Tibial artery (tissue), 4 donors: ENCODE measurements around the gene DHRS7.

Source experiments
- DNase-seq, 2 donors: peaks; one replicate each; pipeline ENCODE4 v3.0.0-alpha.2; 2019
- H3K27ac ChIP-seq, 2 donors: fragments of 200-600 bp; sonication (generic) in 1 of 2; 1 replicate in 1 of 2; 2 replicates in 1 of 2; pipeline ENCODE4 v1.5.1; 2018 to 2019; ENCODE audit warnings: mild to moderate bottlenecking in 1 of 2
- H3K27me3 ChIP-seq, 2 donors: fragments of 200-600 bp; sonication (generic) in 1 of 2; one replicate each; pipeline versions ENCODE4 v1.5.1 to v1.6.0; 2016 to 2019
- H3K36me3 ChIP-seq, 3 donors: fragments of 200-600 bp; sonication (generic) in 2 of 3; one replicate each; pipeline ENCODE4 v1.5.1; 2016 to 2019; ENCODE audit warnings: mild to moderate bottlenecking in 2 of 3
- H3K4me1 ChIP-seq, 4 donors: fragments of 200-600 bp; sonication (generic) in 2 of 4; 1 replicate in 3 of 4; 2 replicates in 1 of 4; pipeline ENCODE4 v1.5.1; 2016 to 2019
- H3K4me3 ChIP-seq, 2 donors: fragments of 200-600 bp; sonication (generic) in 1 of 2; 1 replicate in 1 of 2; 2 replicates in 1 of 2; pipeline ENCODE4 v1.5.1; 2018 to 2019; ENCODE audit warnings: mild to moderate bottlenecking in 2 of 2
- H3K9me3 ChIP-seq, 3 donors: fragments of 200-600 bp; sonication (generic) in 1 of 3; one replicate each; pipeline ENCODE4 v1.5.1; 2016 to 2019
- intact Hi-C: fragments of 100-400 bp; cut with DNase I; formaldehyde crosslinking; loops from one replicate; pipeline ENCODE4 v1.15.0; 2023; ENCODE audit warnings: low total_unique reads
- TF ChIP-seq, protein P1 (sequence below), 2 experiments: fragments of 200-600 bp in 1 of 2; fragments of 450-650 bp in 1 of 2; IDR thresholded peaks; one replicate each; pipeline ENCODE4 v1.5.1; 2017 to 2019; ENCODE audit warnings: antibody characterized with exemption in 2 of 2, mild to moderate bottlenecking in 1 of 2, moderate library complexity in 1 of 2

Gene DHRS7

DNA sequence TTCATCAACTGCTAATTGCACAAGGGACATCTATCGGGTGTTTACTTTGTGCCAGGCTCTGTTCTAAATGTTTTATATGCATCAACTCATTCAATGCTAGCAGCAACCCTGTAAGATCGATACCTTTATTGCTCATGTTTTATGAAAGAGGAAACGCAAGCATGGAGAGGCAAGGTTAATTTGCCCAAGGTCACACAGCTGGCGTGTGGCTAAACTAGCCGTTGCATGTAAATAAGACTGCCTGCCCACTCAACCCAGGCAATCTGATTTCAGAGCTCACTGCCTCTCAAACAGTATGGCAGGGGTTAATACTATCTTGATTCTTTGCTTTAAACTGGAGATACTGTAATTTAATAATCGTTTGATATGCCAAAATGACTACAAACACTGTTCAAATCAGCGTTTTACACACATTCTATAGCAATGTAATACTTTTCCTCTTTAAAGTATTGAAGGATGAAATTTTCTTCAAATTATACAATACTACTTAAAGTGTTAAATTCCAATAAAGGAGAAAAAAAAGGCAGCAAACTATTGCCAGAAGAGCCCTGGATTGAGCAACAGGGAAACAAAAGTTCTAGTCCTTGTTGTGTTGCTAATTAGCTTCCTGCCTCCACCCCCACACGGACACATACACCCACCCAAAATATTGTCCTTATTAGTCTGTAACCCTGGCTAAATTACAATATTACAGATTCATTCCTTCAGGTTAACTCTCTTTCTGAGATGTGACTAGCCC, 39.1 kb upstream of the DHRS7 start:
- Histone ChIP-seq H3K27me3 (peaks cover 0 to 3% of the 10 kb centered on the region in 2 donors), H3K4me1 (no peaks in the 10 kb centered on the region), H3K27ac (no peak overlapping the region), H3K9me3 (no peaks in the 10 kb centered on the region), H3K36me3 (peaks cover 0 to 4% (median 0%) of the 10 kb centered on the region in 3 donors), H3K4me3 (no peak overlapping the region)
- intact Hi-C loops = no loop called here
- TF ChIP-seq, protein P1, sequence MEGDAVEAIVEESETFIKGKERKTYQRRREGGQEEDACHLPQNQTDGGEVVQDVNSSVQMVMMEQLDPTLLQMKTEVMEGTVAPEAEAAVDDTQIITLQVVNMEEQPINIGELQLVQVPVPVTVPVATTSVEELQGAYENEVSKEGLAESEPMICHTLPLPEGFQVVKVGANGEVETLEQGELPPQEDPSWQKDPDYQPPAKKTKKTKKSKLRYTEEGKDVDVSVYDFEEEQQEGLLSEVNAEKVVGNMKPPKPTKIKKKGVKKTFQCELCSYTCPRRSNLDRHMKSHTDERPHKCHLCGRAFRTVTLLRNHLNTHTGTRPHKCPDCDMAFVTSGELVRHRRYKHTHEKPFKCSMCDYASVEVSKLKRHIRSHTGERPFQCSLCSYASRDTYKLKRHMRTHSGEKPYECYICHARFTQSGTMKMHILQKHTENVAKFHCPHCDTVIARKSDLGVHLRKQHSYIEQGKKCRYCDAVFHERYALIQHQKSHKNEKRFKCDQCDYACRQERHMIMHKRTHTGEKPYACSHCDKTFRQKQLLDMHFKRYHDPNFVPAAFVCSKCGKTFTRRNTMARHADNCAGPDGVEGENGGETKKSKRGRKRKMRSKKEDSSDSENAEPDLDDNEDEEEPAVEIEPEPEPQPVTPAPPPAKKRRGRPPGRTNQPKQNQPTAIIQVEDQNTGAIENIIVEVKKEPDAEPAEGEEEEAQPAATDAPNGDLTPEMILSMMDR (IDR thresholded peaks at IDR 0.05) = no peak
- no peak for DNase-seq

DNA sequence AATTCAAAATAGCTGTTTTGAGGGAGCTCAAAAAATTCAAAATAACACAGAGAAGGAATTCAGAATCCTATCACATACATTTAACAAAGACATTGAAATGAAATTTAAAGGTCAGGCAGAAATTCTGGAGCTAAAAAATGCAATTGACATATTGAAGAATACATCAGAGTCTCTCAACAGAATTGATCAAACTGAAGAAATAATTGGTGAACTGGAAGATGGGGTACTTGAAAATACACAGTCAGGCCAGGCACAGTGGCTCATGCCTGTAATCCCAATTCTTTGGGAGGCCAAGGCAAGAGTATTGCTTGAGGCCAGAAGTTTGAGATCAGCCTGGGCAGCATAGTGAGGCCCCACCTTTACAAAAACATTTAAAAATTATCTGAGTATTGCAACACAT, 34.1 kb upstream of the DHRS7 start:
- intact Hi-C loops = no loop called here
- TF ChIP-seq, protein P1 (IDR thresholded peaks at IDR 0.05) = no peak

DNA sequence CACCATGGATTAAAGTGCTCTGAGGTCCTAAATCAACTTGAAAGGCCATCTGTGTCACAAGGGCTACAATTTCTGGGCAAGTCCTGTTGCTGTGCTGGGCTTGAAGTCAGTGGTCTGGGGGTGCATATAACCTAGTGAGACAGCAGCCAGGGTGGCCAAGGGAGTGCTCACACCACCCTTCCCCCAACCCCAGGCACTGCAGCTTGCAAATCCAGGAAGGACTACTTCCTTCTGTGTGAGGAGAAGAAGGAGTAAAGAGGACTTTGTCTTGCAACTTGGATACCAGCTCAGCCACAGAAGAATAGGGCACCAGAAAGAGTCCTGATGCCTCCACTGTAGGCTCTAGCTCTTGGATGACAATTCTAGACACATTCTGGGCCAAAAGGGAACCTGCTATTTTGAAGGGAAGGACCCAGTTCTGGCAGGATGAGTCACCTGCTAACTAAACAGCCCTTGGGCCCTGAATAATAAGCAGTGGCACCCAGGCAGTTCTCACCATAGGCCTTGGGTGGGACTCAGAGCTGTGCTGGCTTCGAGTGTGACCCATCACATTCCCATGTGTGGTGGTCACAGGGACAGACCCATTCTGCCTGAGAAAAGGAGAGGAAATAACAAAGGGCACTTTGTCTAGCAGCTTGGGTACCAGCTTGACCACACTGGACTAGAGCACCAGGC, 32.6 kb upstream of the DHRS7 start:
- peaks cover 0 to 4% (median 0%) of the 10 kb centered on the region in 3 donors for H3K9me3 ChIP-seq
- no peak overlapping the region for H3K27ac ChIP-seq
- no peak overlapping the region for H3K4me3 ChIP-seq
- no peaks in the 10 kb centered on the region for H3K4me1 ChIP-seq
- no peak for DNase-seq
- H3K27me3 ChIP-seq = no peaks in the 10 kb centered on the region
- intact Hi-C loops = no loop called here
- TF ChIP-seq, protein P1 (IDR thresholded peaks at IDR 0.05) = no peak
- peaks cover 0 to 5% (median 0%) of the 10 kb centered on the region in 3 donors for H3K36me3 ChIP-seq

More for the DNA sequence above, 34.1 kb upstream of the DHRS7 start:
- peaks cover 0 to 5% (median 0%) of the 10 kb centered on the region in 3 donors for H3K36me3 ChIP-seq
- no peak for DNase-seq
- H3K27ac ChIP-seq = no peak overlapping the region
- no peaks in the 10 kb centered on the region for H3K4me1 ChIP-seq
- peaks cover 0 to 4% (median 0%) of the 10 kb centered on the region in 3 donors for H3K9me3 ChIP-seq
- H3K4me3 ChIP-seq = no peak overlapping the region
- H3K27me3 ChIP-seq = no peaks in the 10 kb centered on the region

DNA sequence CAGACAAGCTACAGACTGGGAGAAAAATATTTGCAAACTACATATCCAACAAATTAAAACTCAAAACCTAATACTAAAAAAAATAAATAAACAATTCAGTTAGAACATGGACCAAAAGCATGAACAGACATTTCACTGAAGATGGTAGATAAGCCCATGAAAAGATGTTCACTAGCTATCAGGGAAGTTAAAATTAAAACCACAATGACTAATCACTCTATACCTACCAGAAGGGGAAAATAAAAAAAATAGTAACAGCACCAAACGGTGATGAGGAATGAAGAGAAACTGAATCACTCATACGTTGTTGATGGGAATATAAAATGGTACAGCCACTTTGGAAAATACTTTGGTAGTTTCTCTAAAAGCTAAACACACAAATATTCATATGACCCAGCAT, 31.1 kb upstream of the DHRS7 start:
- DNase-seq = no peak
- H3K4me1 ChIP-seq = no peaks in the 10 kb centered on the region
- no peak overlapping the region for H3K4me3 ChIP-seq
- H3K27ac ChIP-seq = no peak overlapping the region
- intact Hi-C loops = no loop called here
- TF ChIP-seq, protein P1 (IDR thresholded peaks at IDR 0.05) = no peak
- H3K36me3 ChIP-seq = peaks cover 0 to 5% (median 0%) of the 10 kb centered on the region in 3 donors
- no peaks in the 10 kb centered on the region for H3K27me3 ChIP-seq
- H3K9me3 ChIP-seq = peaks cover 0 to 4% (median 0%) of the 10 kb centered on the region in 3 donors

DNA sequence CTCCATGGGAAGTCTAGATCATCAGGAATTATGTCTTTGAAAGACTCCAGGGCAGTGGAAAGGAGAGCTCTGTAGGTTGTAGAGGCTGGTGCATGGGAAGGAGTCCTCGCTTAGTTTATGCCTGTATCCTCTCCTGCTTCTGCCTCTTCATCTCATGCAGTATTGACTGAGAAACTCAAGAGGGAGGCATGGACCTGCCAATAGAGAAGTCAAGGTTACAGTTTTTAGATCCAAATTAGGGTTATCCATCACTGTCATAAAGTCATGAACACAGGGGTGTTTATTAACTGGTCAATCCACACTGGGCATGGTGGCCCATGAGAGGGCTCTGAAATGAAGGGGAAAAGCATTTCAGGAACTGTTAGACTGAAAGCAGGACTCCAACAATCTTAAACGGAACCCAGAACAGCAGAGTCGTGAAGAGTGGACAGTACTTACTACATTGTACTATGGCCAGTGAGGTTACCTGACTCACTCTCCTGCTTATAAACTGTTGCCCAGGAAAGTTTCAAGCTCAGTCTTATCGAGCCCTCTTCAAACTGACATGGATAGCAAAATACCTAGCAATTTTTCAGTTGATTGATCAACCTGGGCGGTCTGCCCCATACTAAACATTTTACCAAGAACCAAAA, 30.1 kb upstream of the DHRS7 start:
- intact Hi-C loops = no loop called here
- Histone ChIP-seq H3K36me3 (peaks cover 0 to 5% (median 0%) of the 10 kb centered on the region in 3 donors), H3K27me3 (no peaks in the 10 kb centered on the region), H3K4me3 (no peak overlapping the region), H3K9me3 (peaks cover 0 to 4% (median 0%) of the 10 kb centered on the region in 3 donors), H3K4me1 (no peaks in the 10 kb centered on the region), H3K27ac (no peak overlapping the region)
- TF ChIP-seq, protein P1 (IDR thresholded peaks at IDR 0.05) = no peak
- DNase-seq = no peak
